ENCODE measurements around the gene NACC1.
"Not testable (repeated sequence)": the region's sequence is repeated elsewhere in the genome, so short reads cannot be mapped to it uniquely, and the experiment has no call there.

The NACC1 gene

GRCh38 chr19:13164343-13165161, 46.5 kb downstream of the NACC1 start:
- no peak for DNase-seq (ENCODE audit: low read depth)

DNA sequence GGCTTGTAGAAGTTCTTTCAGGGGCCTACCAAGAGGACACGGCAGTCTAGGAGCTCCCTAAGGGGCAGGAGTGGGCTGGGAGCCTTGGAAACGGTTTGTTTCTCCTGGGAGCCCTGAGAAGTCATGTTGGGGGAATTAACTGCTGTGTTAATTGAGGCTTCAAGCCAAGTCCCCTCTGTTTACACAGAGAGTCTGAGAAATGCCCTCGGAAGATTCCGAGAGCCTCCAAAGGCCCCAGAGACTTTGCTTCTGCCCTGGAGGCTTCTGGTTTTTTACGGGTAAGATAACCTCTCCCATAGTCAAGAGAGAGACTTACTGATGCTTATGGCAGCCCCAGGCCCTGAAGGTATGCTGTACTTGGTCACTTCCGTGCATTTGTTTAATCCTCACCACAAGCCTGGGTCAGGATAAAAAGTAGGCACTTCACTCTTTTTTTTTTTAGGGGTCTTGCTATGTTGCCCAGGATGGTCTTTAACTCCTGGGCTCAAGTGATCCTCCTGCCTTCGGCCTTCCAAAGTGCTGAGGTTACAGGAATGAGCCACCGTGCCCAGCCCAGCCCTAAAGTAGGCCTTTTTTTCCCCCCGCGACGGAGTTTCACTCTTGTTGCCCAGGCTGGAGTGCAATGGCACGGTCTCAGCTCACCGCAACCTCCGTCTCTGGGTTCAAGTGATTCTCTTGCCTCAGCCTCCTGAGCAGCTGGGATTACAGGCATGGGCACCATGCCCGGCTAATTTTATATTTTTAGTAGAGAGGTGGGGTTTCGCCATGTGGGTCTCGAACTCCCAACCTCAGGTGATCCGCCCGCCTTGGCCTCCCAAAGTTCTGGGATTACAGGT, 47.3 kb downstream of the NACC1 start:
- DNase-seq (ENCODE audit: low read depth), result no peak

DNA sequence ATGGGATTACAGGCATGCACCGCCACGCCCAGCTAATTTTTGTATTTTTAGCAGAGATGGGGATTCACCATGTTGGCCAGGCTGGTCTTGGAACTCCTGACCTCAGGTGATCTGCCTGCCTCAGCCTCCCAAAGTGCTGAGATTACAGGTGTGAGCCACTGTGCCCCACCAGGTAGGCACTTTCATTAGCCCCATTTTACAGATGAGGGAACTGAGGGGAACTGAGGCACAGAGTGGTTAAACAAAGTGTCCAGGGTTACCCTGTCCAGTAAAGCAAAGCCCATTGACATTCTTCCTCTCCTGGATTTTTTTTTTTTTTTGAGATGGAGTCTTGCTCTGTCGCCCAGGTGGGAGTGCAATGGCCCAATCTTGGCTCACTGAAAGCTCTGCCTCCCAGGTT, 48.1 kb downstream of the NACC1 start:
- DNase-seq (ENCODE audit: low read depth), result not testable (repeated sequence)

DNA sequence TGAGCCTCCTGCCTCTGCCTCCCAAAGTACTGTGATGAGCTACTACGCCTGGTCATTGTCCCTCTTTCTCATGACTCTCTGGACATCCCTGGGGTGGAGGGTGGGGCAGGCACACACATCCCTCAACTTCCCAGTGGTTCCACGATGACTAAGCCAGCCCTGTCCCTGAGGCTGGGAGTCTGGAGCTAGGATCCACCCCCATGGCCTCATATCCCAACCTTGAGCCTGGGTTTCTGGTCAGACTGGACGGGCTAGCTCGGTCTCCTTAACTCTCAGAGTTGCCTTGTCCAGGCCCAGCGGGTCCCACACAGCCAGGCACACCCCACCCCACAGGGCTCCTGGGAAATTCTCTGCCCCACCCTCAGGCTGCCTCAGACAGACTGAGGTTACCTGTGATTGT, 51.7 kb downstream of the NACC1 start:
- DNase-seq (ENCODE audit: low read depth), result no peak

DNA sequence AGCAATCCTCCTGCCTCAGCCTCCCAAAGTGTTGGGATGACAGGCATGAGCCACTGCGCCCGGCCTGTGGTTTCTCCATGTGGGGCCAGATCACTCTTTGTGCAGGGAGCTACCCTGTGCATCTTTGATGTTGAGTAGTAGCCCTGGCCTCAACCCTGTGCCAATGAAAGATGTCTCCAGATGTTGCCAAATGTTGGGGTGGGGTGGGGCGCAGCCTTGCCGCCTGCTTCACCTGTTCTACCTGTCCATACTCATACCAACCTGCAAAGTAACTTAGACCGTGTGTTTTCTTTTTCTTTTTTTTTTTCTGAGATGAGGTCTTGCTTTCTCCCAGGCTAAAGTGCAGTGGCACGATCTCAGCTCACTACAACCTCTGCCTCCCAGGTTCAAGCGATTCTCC, 53.1 kb downstream of the NACC1 start:
- DNase-seq (ENCODE audit: low read depth), result no peak

GRCh38 chr19:13172346-13173138, 54.5 kb downstream of the NACC1 start:
- no peak for DNase-seq (ENCODE audit: low read depth)

DNA sequence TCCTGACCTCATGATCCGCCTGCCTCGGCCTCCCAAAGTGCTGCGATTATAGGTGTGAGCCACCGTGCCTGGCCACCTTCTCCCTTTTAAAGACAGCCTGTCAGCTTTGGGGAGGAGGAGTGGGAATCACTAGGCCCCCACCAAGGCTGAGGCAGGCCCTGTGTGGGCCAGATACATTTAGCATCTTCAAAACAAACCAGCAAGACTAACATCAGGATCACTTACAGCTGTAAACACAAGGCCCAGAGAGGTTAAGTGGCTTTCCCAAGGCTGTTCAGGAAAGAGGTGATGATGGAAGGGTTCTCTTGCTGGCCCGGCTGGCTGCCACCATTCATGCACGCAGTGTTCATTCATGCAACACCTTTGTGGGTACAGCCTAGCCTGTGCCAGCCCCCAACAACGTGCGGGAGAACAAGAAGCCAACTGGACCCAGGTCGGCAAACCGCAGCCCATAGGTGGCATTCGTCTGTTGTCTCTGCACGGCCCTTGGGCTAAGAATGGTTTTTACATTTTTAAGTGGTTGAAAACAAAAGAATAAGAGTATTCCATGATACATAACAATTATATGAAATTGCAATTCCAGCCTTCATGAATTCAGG, 55.2 kb downstream of the NACC1 start:
- DNase-seq (ENCODE audit: low read depth), result no peak

- DNase-seq (ENCODE audit: low read depth), result no peak
Observed at GRCh38 chr19:13176345-13176744, 58.3 kb downstream of the NACC1 start.

DNA sequence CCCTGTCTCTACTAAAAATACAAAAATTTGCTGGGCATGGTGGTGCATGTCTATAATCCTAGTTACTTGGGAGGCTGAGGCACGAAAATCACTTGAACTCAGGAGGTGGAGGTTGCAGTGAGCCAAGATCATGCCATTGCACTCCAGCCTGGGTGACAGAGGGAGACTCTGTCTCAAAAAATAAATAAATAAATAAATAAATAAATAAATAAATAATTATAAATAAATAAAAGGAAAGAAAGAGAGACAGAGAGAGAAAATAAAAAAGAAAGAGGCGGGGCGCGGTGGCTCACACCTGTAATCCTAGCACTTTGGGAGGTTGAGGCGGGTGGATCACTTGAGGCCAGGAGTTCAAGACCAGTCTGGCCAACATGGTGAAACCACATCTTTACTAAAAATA, 59.5 kb downstream of the NACC1 start:
- DNase-seq (ENCODE audit: low read depth), result not testable (repeated sequence)

DNA sequence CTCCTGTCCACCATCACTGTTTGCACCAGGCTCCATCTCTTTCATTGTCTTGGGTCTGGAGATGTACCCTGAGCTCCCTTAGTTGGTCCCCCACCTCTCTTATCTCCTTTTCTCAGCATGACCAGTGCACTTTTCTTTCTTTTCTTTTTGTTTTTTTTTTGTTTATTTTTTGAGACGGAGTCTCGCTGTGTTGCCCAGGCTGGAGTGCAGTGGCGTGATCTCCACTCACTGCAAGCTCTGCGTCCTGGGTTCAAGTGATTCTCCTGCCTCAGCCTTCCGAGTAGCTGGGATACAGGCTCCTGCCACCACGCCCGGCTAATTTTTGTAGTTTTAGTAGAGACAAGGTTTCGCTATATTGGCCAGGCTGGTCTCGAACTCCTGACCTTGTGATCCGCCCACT, 60.2 kb downstream of the NACC1 start:
- DNase-seq (ENCODE audit: low read depth), result not testable (repeated sequence)

DNA sequence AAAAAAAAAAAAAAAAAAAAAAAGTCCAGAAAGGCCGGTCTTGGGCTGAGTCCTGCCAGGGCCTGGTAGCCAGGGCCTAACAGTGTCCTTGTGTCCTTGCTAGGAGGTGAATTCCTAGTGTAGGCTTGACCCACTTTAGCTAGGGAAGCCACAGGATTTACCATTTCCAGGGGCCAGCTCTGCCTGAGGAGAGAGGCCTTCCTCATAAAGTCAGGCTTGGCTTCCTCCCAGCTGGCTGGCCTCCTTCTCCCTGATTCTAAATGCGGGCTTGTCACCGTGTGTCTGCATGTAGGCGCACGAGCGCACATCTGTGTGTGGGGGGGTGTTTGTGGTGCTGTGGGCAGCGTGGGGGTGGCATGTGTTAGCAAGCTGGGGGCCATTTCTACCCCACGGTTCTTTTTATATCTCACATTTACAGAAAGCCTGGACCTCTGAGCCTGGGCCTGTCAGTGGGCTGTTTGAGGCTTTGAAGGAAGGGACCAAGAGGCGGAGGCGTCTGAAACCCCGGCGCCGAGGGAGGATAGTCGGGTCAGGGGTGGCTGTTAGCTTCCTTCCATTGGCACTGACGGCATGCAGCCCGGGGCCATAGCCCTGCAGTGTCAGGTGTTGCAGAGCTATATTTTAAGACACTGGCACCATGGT, 63.8 kb downstream of the NACC1 start:
- no peak for DNase-seq (ENCODE audit: low read depth)

GRCh38 chr19:13184926-13185325, 66.9 kb downstream of the NACC1 start:
- DNase-seq (ENCODE audit: low read depth), result not testable (repeated sequence)

DNA sequence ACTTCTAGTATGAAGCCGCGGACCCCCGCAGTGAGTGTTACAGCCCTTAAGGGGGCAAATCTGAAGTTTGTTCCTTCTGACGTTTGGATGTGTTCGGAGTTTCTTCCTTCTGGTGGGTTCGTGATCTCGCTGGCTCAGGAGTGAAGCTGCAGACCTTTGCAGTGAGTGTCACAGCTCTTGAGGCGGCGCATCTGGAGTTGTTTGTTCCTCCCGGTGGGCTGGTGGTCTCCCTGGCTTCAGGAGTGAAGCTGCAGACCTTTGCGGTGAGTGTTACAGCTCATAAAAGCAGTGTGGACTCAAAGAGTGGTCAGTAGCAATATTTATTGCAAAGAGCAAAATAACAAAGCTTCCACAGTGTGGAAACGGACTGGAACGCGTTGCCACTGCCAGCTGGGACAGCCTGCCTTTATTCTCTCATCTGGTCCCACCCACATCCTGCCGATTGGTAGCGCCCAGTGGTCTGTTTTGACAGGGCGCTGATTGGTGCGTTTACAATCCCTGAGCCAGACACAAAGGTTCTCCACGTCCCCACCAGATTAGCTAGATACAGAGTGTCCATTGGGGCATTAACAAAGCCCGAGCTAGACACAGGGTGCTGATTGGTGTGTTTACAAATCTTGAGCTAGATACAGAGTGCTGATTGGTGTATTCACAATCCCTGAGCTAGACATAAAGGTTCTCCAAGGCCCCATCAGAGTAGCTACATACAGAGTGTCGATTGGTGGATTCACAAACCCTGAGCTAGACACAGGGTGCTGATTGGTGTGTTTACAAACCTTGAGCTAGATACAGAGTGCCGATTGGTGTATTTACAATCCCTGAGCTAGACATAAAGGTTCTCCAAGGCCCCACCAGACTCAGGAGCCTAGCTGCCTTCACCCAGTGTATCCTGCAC, 67.9 kb downstream of the NACC1 start:
- not testable (repeated sequence) for DNase-seq (ENCODE audit: low read depth)

DNA sequence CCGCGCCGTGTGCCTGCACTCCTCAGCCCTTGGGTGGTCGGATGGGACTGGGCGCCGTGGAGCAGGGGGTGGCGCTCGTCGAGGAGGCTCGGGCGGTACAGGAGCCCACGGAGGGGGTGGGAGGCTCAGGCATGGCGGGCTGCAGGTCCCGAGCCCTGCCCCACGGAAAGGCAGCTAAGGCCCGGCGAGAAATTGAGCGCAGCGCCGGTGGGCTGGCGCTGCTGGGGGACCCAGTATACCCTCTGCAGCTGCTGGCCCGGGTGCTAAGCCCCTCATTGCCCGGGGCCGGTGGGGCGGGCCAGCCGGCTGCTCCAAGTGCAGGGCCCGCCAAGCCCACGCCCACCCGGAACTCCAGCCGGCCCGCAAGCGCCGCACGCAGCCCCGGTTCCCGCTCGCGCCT, 68.6 kb downstream of the NACC1 start:
- not testable (repeated sequence) for DNase-seq (ENCODE audit: low read depth)

DNA sequence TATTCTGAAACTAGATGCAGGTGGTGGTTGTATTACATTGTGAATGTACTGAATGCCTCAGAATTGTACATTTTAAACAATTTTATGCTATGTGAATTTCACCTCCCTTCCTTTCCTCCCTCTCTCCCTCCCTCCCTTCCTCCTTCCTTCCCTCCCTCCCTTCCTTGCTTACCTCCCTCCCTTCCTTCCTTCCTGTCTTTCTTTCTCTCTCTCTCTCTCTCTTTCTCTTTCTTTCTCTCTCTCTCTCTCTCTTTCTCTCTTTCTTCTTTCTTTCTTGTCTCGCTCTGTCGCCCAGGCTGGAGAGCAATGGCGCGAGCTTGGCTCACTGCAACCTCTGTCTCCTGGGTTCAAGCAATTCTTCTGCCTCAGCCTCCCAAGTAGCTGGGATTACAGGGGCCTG, 69.4 kb downstream of the NACC1 start:
- no peak for DNase-seq (ENCODE audit: low read depth)

DNA sequence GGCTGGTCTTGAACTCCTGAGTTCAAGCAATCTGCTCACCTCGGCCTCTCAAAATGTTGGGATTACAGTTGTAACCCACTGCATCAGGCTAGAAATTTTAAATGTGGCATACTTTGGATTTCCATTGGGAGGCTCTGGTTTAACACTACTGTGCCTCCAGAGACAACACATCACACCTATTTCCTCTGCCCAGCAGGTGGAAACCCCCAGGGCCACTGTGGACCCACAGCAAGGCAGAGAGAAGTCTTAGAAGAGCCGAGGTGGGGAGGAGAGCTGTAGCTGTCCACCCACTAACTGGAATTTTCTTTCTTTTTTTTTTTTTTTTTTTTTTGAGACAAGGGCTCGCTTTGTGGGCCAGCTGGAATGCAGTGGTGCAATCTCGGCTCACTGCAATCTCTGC, 71.5 kb downstream of the NACC1 start:
- no peak for DNase-seq (ENCODE audit: low read depth)

Data from non-pigmented ciliary epithelial cell (primary cell).